Measurements from ENCODE around the gene GDF15.

GDF15 gene

GRCh38 chr19:18419699-18420460, 33.9 kb downstream of the GDF15 start:
- DNase-seq: peak; percentile 56 to 72

- DNase-seq: no peak
Measured at GRCh38 chr19:18420930-18421329, 35.0 kb downstream of the GDF15 start.

- peak; percentile 83 to 88 for DNase-seq
Measured at GRCh38 chr19:18421371-18421959, 35.5 kb downstream of the GDF15 start.

- DNase-seq: peak; percentile 85 to 94
Measured at GRCh38 chr19:18422530-18423191, 36.7 kb downstream of the GDF15 start.

DNA sequence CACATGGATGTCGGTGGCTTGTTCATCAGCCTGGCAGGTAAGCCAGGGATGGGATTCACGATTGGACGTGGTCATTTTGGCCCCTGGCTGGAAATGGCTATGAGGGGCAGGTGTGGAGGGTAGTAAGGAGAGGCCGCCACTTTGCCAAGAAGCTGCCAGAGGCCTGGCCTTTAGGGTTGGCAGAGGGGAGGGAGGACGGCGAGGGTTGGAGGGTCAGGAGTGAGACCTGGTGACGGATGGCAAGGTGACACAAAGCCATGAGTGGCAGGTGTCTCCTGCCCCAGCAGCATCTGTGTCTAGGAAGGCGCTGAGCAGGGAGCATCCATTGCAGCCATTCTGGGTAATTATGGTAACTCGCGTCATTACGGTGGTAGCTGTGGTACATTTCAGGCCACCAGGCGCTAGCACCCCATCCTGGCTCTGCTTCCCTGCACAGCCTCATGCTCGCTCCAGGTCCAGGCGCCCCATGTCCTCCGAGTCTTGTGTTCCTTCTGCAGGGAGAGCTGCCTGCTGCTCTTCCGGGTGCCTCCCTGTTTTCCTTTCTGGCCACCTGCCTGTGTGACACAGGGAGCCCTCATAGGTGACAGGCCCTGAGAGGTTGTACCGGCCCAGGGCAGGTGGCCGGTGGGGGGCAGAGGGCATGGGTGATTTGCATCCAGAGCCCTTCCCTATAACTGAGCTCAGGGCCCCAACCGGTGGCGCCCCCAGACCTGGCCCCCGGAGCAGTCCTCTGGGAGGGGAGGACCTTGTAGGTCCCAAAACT, 37.5 kb downstream of the GDF15 start:
- no peak for DNase-seq

- DNase-seq: no peak
Measured at GRCh38 chr19:18424122-18424889, 38.3 kb downstream of the GDF15 start.

DNA sequence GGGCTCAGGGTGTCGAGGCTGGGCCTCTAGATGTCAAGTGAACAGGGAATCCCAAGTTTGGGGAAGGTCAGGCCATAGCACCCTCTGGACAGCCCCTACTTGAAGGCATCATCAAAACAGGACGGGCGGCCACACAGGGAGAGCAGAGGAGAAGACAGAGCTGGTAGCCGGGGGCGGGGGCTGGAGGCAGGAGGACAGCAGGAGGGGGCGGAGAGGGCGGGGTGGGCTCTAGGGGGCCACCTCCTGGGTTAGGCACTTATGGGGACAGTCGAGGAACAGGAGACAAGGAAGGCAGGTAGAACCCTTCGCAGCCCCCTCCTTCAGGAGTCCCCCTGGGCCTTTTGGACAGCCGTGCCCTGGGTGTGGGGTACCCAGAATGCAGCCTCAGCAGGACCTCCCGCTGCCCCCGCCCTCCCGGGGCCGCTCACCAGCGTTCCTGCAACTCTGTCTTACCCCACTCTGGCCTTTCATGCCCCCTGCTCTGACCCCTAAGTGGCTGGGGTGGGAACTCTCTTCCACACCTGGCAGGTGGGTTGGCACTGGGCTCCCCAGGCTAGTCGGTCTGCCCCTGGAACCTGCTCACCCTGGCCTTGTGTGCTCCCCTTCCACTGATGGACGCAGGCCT, 39.0 kb downstream of the GDF15 start:
- DNase-seq: no peak

DNA sequence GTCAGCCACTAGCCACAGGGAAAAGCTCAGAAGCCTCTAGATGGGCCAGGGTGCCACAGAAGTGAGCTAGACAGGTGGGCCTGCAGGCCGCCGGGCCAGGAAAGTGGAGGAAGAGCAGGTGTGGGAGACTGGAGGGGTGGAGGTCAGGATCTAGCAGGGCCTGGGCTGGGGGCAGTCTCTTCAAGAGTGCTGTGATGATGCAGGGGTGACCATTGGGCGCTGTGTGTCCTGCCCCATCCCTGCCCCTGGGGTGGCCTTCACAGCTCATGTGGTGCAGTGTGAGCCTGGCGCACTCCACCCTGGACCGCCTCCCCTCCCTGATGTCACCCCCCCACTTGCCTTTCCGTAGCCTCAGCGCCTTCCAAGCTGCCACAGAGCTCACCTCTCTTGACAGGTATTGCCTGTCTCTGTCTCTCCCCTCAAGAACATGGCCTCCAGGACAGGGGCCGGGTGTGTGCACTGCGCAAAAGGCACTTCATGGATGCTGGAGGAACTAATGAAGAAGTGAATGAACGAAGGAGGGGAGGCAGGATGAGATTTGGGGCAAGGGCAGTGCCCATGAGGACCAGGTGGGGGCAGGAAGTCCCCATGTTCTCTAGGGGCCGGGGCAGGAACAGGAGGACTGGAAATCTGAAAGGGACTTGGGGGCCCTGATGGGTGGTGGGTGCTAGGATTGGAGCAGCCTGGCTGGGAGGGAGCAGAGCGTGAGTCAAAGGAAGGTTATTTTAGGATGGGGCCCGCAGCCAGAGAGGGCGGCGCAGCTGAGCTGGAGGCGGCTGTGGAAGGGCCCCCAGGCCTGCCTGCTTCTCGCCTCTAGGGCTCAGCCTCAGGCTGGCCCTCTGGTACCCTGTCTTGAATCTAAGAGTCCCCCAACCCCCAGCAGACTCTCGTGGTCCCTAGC, 39.8 kb downstream of the GDF15 start:
- DNase-seq: no peak

DNA sequence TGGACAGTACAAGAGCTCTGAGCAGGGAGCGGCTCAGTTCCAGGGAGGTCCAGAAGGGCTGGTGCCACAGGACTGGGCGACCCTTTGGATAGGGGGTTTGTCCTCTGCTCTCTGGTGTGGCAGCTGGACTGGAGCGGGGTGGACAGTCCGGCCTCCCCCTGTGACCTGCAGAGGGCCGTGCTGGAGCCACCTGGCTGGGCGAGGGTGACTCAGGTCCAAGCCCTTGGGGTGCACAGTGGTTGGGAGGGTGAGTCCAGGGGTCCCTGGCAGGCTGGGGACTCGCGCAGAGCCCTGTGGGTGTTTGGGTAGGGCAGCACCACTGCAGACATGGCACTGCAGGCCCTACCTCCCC, 40.4 kb downstream of the GDF15 start:
- no peak for DNase-seq

- DNase-seq: no peak
Measured at GRCh38 chr19:18427080-18427742, 41.3 kb downstream of the GDF15 start.

GRCh38 chr19:18427743-18428113, 41.8 kb downstream of the GDF15 start:
- no peak for DNase-seq

DNA sequence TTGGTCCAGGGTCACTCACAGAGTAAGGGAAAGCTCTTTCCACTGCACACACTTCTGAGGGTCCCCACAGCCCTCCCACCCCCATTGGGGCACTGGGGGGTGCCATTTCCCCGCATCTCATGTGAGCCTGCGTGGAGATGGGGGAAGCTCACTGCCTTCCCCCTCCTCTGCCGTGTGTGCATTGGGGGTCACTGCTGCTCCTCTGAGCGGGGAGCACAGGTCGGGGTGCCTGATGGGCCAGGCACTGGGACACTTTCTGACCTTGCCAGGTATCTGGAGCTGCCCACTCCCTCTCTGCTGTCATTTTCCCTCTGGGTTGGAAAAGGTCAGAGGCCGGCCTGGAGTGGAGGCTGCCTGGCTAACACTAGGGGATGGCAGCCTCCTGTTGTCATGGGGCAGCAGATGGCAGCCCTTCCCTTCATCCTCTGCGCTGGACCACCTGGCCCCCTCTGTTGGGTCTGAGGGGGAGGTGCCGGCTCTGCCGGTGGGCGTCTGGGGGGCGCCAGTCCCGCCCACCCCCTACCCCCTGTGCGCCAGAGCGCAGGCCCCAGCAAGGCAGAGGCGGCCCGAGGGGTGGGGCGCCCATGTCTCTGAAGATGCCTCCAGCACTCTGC, 42.3 kb downstream of the GDF15 start:
- DNase-seq: peak; percentile 87 to 89

- peak; percentile 91 to 93 for DNase-seq
Measured at GRCh38 chr19:18428787-18429674, 43.1 kb downstream of the GDF15 start.

- no peak for DNase-seq
Measured at GRCh38 chr19:18429717-18430416, 43.9 kb downstream of the GDF15 start.

DNA sequence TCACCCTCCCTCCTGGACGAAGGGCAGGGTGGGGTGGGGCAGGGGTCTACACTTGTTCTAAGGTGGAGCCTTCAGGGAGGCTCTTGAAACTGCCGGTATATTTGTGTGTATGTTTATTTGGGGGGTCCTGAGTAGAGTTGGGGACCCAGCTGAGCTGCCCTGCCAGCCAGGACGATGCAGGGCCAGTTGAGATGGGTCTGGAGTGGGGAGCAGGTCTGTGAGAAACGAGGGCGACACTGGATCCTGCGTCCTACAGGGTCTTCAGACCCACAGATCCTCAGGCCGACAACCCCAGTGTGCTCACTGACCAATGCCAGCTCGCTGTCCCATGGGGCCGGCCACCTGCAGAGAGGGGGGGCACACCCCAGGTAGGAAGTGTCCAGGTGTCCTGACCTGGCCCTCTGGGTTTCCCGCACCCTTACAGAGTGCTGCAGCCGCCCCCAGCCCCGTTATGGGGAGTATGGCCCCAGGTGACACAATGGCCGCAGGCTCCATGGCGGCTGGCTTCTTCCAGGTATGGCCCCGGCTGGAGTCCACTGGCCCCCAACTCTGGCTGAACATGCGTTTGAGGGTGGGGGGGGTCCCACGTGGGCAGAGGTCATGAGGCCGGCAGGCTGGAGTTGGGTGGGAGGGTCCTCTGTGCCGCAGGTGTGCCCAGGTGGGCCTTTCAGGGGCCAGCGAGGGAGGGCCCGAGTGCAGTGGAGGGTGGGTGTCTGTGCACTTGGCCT, 44.6 kb downstream of the GDF15 start:
- no peak for DNase-seq

DNA sequence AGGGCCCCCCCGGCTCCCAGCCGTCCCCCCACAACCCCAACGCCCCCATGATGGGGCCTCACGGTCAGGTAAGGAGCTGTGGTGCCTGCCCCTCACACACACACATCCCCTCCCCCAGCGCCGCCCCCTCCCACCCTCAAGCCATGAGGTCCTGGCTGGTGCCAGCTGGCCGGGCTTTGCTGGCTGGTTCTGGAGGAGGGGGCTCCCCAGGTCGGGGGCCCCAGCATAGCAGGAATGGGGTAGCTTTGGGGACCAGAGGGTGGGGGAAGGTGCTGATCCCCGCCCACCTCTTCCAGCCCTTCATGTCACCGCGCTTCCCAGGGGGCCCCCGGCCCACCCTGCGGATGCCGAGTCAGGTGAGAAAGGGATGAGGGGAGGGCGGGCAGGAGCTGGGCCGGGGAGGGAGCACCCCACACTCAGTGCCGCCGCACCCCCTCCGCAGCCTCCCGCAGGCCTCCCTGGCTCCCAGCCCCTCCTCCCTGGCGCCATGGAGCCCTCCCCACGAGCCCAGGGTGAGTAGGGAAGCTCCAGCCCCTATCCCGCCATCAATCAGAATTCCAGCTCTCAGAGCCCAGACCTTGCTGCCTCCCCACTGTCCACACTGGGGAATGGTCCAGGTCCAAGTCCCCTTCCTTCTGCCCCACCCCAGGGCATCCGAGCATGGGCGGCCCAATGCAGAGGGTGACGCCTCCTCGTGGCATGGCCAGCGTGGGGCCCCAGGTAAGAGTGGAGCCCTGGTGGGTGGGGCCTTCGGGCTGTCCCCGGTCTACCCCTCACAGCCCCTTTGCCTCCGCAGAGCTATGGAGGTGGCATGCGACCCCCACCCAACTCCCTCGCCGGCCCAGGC, 45.6 kb downstream of the GDF15 start:
- no peak for DNase-seq

Data from NCI-H524 (cell line).